HepG2 (cell line): ENCODE measurements around the gene RPAP2. TPM values are rescaled to one million over a fixed set of nuclear protein-coding genes. Genes with fewer than 3 reads are reported as not detected.

ENCODE experiments used
- NR2C2 ChIP-seq: sonication (generic); formaldehyde crosslinking; IDR thresholded peaks from 2 replicates; pipeline ENCODE4 v1.4.0; 2020; ENCODE audit warnings: missing genetic modification reagents, mild to moderate bottlenecking, moderate library complexity, borderline replicate concordance
- ZNF556 ChIP-seq: sonication (generic); formaldehyde crosslinking; IDR thresholded peaks from 2 replicates; pipeline ENCODE4 v1.4.0; 2020; ENCODE audit warnings: mild to moderate bottlenecking, missing genetic modification reagents, borderline replicate concordance
- ZNF780A ChIP-seq: sonication (generic); formaldehyde crosslinking; IDR thresholded peaks from 2 replicates; pipeline ENCODE4 v1.8.0; 2022; ENCODE audit warnings: mild to moderate bottlenecking, missing genetic modification reagents, moderate library complexity
- ZNF816 ChIP-seq: sonication (generic); formaldehyde crosslinking; IDR thresholded peaks from 2 replicates; pipeline ENCODE4 v1.8.0; 2022; ENCODE audit warnings: missing genetic modification reagents, mild to moderate bottlenecking, borderline replicate concordance
- ZZZ3 ChIP-seq: sonication (generic); formaldehyde crosslinking; IDR thresholded peaks from 2 replicates; pipeline ENCODE4 v1.4.0; 2020; ENCODE audit warnings: missing genetic modification reagents, mild to moderate bottlenecking, borderline replicate concordance
- polyA plus RNA-seq, 8 experiments: library from polyadenylated mRNA; depleted of rRNA in 3 of 8; stranded (reverse) in 7 of 8; unstranded in 1 of 8; fragments of >200 nt; fragmentation: Illumina TruSeq in 4 of 8; extraction: Trizol in 4 of 8; gene quantifications; 2 replicates each; pipeline versions ENCODE4 v1.2.1 to v1.2.3, GENCODE V29; 2011 to 2016; ENCODE audit warnings: low read depth in 4 of 8, missing spikeins in 1 of 8, mixed read lengths in 1 of 8; ENCODE audit not compliant: insufficient read depth in 1 of 8
- total RNA-seq, 5 experiments: library from RNA; depleted of rRNA; stranded (reverse); fragments of >200 nt; fragmentation: Illumina TruSeq; extraction: Trizol; gene quantifications; 2 replicates each; pipeline ENCODE4 v1.2.3, GENCODE V29; 2016; ENCODE audit warnings: low read depth in 1 of 5
- TF ChIP-seq, protein P1 (sequence below), 2 experiments: fragments of 450-650 bp in 1 of 2; sonication (generic) in 1 of 2; formaldehyde crosslinking in 1 of 2; IDR thresholded peaks; 2 replicates each; pipeline versions ENCODE4 v1.6.1 to v1.8.0; 2016 to 2022; ENCODE audit warnings: antibody characterized with exemption in 1 of 2, mild to moderate bottlenecking in 1 of 2, missing genetic modification reagents in 1 of 2
- TF ChIP-seq, protein P2 (sequence below): sonication (generic); formaldehyde crosslinking; IDR thresholded peaks from 2 replicates; pipeline ENCODE4 v1.9.0; 2022; ENCODE audit warnings: missing genetic modification reagents, mild to moderate bottlenecking, borderline replicate concordance
- TF ChIP-seq, protein P3 (sequence below): sonication (generic); formaldehyde crosslinking; IDR thresholded peaks from 2 replicates; pipeline ENCODE4 v1.5.1; 2020; ENCODE audit warnings: missing genetic modification reagents, mild to moderate bottlenecking, borderline replicate concordance
- TF ChIP-seq, protein P4 (sequence below): sonication (generic); formaldehyde crosslinking; IDR thresholded peaks from 2 replicates; pipeline ENCODE4 v1.8.1; 2023; ENCODE audit warnings: mild to moderate bottlenecking, moderate library complexity, missing genetic modification reagents

Gene RPAP2
- total and polyA plus RNA-seq, 2 of the 13 experiments (the other 11 are each of a cell fraction or from before 2014, with no cell fraction given), result 10.0 to 34.8 TPM

DNA sequence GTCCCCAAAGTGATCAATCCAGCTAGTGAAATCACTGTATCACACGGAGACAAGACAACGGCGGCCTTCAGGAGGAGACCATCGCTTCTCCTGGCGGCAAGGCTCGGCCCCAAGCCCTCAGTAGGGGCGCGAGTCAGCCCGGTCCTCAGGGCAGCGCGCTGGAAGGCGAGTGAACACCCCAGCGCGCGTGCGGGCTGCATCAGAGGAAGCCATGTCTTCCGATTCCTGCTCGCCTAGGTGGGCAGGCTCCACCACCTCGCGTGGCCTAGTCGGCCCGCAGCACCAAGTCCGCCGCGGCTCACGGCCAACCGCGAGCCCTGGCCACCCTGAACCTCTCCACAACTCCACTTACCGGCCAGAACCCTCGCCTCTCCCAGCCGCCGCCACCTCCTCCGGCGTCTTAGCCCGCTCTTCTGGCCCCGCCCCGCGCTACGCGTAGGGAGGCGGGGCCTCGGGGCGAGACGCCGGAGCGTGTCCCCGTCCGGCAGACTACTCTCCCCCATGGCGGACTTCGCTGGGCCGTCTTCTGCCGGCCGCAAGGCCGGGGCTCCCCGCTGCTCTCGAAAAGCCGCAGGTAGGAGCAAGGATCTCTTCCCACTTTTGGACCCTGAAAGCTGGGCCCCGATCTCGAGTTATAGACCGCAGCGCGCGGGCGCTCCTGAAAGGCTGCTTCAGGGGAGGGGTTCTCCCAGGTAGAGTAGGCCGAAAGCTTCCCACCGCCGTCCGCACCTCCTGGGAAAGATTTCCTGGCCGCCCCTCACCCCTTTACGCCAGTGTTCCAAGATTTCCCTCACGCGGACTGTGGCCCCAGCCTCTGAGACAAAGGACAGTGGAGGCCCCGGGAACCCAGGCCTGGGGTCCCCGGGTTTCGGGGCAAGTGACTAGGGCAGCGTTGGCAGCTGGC, at the start of gene RPAP2, which contains the start of gene GLMN (continued):
- TF ChIP-seq, protein P1, sequence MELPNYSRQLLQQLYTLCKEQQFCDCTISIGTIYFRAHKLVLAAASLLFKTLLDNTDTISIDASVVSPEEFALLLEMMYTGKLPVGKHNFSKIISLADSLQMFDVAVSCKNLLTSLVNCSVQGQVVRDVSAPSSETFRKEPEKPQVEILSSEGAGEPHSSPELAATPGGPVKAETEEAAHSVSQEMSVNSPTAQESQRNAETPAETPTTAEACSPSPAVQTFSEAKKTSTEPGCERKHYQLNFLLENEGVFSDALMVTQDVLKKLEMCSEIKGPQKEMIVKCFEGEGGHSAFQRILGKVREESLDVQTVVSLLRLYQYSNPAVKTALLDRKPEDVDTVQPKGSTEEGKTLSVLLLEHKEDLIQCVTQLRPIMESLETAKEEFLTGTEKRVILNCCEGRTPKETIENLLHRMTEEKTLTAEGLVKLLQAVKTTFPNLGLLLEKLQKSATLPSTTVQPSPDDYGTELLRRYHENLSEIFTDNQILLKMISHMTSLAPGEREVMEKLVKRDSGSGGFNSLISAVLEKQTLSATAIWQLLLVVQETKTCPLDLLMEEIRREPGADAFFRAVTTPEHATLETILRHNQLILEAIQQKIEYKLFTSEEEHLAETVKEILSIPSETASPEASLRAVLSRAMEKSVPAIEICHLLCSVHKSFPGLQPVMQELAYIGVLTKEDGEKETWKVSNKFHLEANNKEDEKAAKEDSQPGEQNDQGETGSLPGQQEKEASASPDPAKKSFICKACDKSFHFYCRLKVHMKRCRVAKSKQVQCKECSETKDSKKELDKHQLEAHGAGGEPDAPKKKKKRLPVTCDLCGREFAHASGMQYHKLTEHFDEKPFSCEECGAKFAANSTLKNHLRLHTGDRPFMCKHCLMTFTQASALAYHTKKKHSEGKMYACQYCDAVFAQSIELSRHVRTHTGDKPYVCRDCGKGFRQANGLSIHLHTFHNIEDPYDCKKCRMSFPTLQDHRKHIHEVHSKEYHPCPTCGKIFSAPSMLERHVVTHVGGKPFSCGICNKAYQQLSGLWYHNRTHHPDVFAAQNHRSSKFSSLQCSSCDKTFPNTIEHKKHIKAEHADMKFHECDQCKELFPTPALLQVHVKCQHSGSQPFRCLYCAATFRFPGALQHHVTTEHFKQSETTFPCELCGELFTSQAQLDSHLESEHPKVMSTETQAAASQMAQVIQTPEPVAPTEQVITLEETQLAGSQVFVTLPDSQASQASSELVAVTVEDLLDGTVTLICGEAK (IDR thresholded peaks at IDR 0.05), result no peak
- TF ChIP-seq, protein P1 (CRISPR knock-in tag; IDR thresholded peaks at IDR 0.05), result peak; percentile 23; the same call in 1 of the 2 replicates
- TF ChIP-seq ZZZ3 (CRISPR knock-in tag), result peak; percentile 65; the same call in 1 of the 2 replicates
- TF ChIP-seq, protein P2, sequence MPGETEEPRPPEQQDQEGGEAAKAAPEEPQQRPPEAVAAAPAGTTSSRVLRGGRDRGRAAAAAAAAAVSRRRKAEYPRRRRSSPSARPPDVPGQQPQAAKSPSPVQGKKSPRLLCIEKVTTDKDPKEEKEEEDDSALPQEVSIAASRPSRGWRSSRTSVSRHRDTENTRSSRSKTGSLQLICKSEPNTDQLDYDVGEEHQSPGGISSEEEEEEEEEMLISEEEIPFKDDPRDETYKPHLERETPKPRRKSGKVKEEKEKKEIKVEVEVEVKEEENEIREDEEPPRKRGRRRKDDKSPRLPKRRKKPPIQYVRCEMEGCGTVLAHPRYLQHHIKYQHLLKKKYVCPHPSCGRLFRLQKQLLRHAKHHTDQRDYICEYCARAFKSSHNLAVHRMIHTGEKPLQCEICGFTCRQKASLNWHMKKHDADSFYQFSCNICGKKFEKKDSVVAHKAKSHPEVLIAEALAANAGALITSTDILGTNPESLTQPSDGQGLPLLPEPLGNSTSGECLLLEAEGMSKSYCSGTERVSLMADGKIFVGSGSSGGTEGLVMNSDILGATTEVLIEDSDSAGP (CRISPR knock-in tag), result peak; percentile 76; the same call in 1 of the 2 replicates
- peak; percentile 87; the same call in 1 of the 2 replicates for TF ChIP-seq ZNF816 (CRISPR knock-in tag)
- TF ChIP-seq, protein P3, sequence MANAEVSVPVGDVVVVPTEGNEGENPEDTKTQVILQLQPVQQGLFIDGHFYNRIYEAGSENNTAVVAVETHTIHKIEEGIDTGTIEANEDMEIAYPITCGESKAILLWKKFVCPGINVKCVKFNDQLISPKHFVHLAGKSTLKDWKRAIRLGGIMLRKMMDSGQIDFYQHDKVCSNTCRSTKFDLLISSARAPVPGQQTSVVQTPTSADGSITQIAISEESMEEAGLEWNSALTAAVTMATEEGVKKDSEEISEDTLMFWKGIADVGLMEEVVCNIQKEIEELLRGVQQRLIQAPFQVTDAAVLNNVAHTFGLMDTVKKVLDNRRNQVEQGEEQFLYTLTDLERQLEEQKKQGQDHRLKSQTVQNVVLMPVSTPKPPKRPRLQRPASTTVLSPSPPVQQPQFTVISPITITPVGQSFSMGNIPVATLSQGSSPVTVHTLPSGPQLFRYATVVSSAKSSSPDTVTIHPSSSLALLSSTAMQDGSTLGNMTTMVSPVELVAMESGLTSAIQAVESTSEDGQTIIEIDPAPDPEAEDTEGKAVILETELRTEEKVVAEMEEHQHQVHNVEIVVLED (CRISPR knock-in tag), result peak; percentile 89
- TF ChIP-seq ZNF556 (CRISPR knock-in tag), result peak; percentile 91
- TF ChIP-seq ZNF780A (CRISPR knock-in tag), result no peak
- peak; percentile 39; the same call in 1 of the 2 replicates for TF ChIP-seq NR2C2 (CRISPR knock-in tag)
- TF ChIP-seq, protein P4, sequence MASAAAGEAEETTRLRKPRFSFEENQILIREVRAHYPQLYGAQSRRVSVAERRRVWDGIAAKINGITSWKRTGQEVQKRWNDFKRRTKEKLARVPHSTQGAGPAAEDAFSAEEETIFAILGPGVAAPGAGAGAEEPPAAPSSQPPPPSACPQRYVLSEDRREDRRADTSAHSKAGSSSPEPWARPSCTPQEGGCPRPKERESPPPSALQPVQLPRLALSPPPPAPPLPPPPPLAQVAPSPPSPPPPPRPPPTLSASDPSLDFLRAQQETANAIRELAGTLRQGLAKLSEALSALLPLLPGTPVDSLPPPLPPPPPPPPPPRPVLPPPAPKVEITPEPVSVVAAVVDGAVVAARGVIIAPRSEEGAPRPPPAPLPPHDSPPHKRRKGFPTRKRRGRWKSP (CRISPR knock-in tag), result peak; percentile 75; the same call in 1 of the 2 replicates
